ENCODE measurements around the gene CNTN4.
A peak's percentile ranks its signal among the peaks of the same experiment; 100 is the strongest.

Gene CNTN4

GRCh38 chr3:2771741-2772140 is 673.1 kb downstream of the CNTN4 start:
- Histone ChIP-seq H3K9ac (ENCODE audit: insufficient read length) (no peak overlapping the region), H3K27ac (no peak overlapping the region), H3K9me3 (ENCODE audit: low read depth, low read length) (no peaks in the 10 kb centered on the region), H3K4me3 (no peak overlapping the region), H3K36me3 (ENCODE audit: insufficient read depth, low read length) (no peaks in the 10 kb centered on the region)
- no peak for DNase-seq (ENCODE audit: low read depth, low spot score)
- TF ChIP-seq FOXP2 (optimal IDR thresholded peaks at IDR 0.05; ENCODE audit: control extremely low read depth, extremely low read length, insufficient read depth) (no peak), POLR2AphosphoS5 (IDR thresholded peaks at IDR 0.05; ENCODE audit: borderline replicate concordance, low read depth, low read length) (no peak), EZH2 (IDR thresholded peaks at IDR 0.05) (no peak)

GRCh38 chr3:2772803-2773202 is 674.1 kb downstream of the CNTN4 start:
- DNase-seq (ENCODE audit: low read depth, low spot score) = no peak
- no peak overlapping the region for H3K9ac ChIP-seq (ENCODE audit: insufficient read length)
- no peak overlapping the region for H3K4me3 ChIP-seq
- H3K9me3 ChIP-seq (ENCODE audit: low read depth, low read length) = no peaks in the 10 kb centered on the region
- TF ChIP-seq EZH2 (IDR thresholded peaks at IDR 0.05) (no peak), POLR2AphosphoS5 (IDR thresholded peaks at IDR 0.05; ENCODE audit: borderline replicate concordance, low read depth, low read length) (no peak), FOXP2 (optimal IDR thresholded peaks at IDR 0.05; ENCODE audit: control extremely low read depth, extremely low read length, insufficient read depth) (no peak)
- H3K27ac ChIP-seq = no peak overlapping the region
- H3K36me3 ChIP-seq (ENCODE audit: insufficient read depth, low read length) = no peaks in the 10 kb centered on the region

- Histone ChIP-seq H3K27ac (no peak overlapping the region), H3K9ac (ENCODE audit: insufficient read length) (no peak overlapping the region), H3K36me3 (ENCODE audit: insufficient read depth, low read length) (no peaks in the 10 kb centered on the region), H3K4me3 (no peak overlapping the region), H3K9me3 (ENCODE audit: low read depth, low read length) (no peaks in the 10 kb centered on the region)
- DNase-seq (ENCODE audit: low read depth, low spot score) = no peak
- no peak for TF ChIP-seq FOXP2 (optimal IDR thresholded peaks at IDR 0.05; ENCODE audit: control extremely low read depth, extremely low read length, insufficient read depth)
- TF ChIP-seq POLR2AphosphoS5 (IDR thresholded peaks at IDR 0.05; ENCODE audit: borderline replicate concordance, low read depth, low read length) = no peak
- TF ChIP-seq EZH2 (IDR thresholded peaks at IDR 0.05) = no peak
Observed at GRCh38 chr3:2774481-2775249, 676.0 kb downstream of the CNTN4 start.

- Histone ChIP-seq H3K9ac (ENCODE audit: insufficient read length) (no peak overlapping the region), H3K27ac (no peak overlapping the region), H3K9me3 (ENCODE audit: low read depth, low read length) (no peaks in the 10 kb centered on the region), H3K36me3 (ENCODE audit: insufficient read depth, low read length) (no peaks in the 10 kb centered on the region), H3K4me3 (no peak overlapping the region)
- TF ChIP-seq POLR2AphosphoS5 (IDR thresholded peaks at IDR 0.05; ENCODE audit: borderline replicate concordance, low read depth, low read length) = no peak
- no peak for TF ChIP-seq EZH2 (IDR thresholded peaks at IDR 0.05)
- no peak for TF ChIP-seq FOXP2 (optimal IDR thresholded peaks at IDR 0.05; ENCODE audit: control extremely low read depth, extremely low read length, insufficient read depth)
- DNase-seq (ENCODE audit: low read depth, low spot score) = no peak
Observed at GRCh38 chr3:2783261-2783660, 684.6 kb downstream of the CNTN4 start.

GRCh38 chr3:2784627-2785026 is 686.0 kb downstream of the CNTN4 start:
- Histone ChIP-seq H3K27ac (no peak overlapping the region), H3K36me3 (ENCODE audit: insufficient read depth, low read length) (no peaks in the 10 kb centered on the region), H3K4me3 (no peak overlapping the region), H3K9ac (ENCODE audit: insufficient read length) (no peak overlapping the region), H3K9me3 (ENCODE audit: low read depth, low read length) (no peaks in the 10 kb centered on the region)
- DNase-seq (ENCODE audit: low read depth, low spot score) = no peak
- TF ChIP-seq FOXP2 (optimal IDR thresholded peaks at IDR 0.05; ENCODE audit: control extremely low read depth, extremely low read length, insufficient read depth) (no peak), POLR2AphosphoS5 (IDR thresholded peaks at IDR 0.05; ENCODE audit: borderline replicate concordance, low read depth, low read length) (no peak), EZH2 (IDR thresholded peaks at IDR 0.05) (no peak)

GRCh38 chr3:2790266-2790815 is 691.7 kb downstream of the CNTN4 start:
- H3K9ac ChIP-seq (ENCODE audit: insufficient read length) = no peak overlapping the region
- H3K9me3 ChIP-seq (ENCODE audit: low read depth, low read length) = no peaks in the 10 kb centered on the region
- no peaks in the 10 kb centered on the region for H3K36me3 ChIP-seq (ENCODE audit: insufficient read depth, low read length)
- DNase-seq (ENCODE audit: low read depth, low spot score) = no peak
- no peak overlapping the region for H3K27ac ChIP-seq
- no peak for TF ChIP-seq EZH2 (IDR thresholded peaks at IDR 0.05)
- no peak overlapping the region for H3K4me3 ChIP-seq

GRCh38 chr3:2792432-2792831 is 693.8 kb downstream of the CNTN4 start:
- Histone ChIP-seq H3K9ac (ENCODE audit: insufficient read length) (no peak overlapping the region), H3K27ac (no peak overlapping the region), H3K9me3 (ENCODE audit: low read depth, low read length) (no peaks in the 10 kb centered on the region), H3K36me3 (ENCODE audit: insufficient read depth, low read length) (no peaks in the 10 kb centered on the region), H3K4me3 (no peak overlapping the region)
- no peak for DNase-seq (ENCODE audit: low read depth, low spot score)
- TF ChIP-seq POLR2AphosphoS5 (IDR thresholded peaks at IDR 0.05; ENCODE audit: borderline replicate concordance, low read depth, low read length) (no peak), EZH2 (IDR thresholded peaks at IDR 0.05) (no peak), FOXP2 (optimal IDR thresholded peaks at IDR 0.05; ENCODE audit: control extremely low read depth, extremely low read length, insufficient read depth) (no peak)

- no peak for TF ChIP-seq FOXP2 (optimal IDR thresholded peaks at IDR 0.05; ENCODE audit: control extremely low read depth, extremely low read length, insufficient read depth)
- H3K9ac ChIP-seq (ENCODE audit: insufficient read length) = no peak overlapping the region
- no peaks in the 10 kb centered on the region for H3K36me3 ChIP-seq (ENCODE audit: insufficient read depth, low read length)
- no peaks in the 10 kb centered on the region for H3K9me3 ChIP-seq (ENCODE audit: low read depth, low read length)
- H3K27ac ChIP-seq = no peak overlapping the region
- peak; percentile 12 for DNase-seq (ENCODE audit: low read depth, low spot score)
- H3K4me3 ChIP-seq = no peak overlapping the region
Observed at GRCh38 chr3:2793987-2794386, 695.3 kb downstream of the CNTN4 start.

- TF ChIP-seq EZH2 (IDR thresholded peaks at IDR 0.05) (no peak), POLR2AphosphoS5 (IDR thresholded peaks at IDR 0.05; ENCODE audit: borderline replicate concordance, low read depth, low read length) (no peak), FOXP2 (optimal IDR thresholded peaks at IDR 0.05; ENCODE audit: control extremely low read depth, extremely low read length, insufficient read depth) (no peak)
Observed at GRCh38 chr3:2802429-2802828, 703.8 kb downstream of the CNTN4 start.

More at GRCh38 chr3:2802429-2802828, 703.8 kb downstream of the CNTN4 start:
- H3K9me3 ChIP-seq (ENCODE audit: low read depth, low read length) = no peaks in the 10 kb centered on the region
- H3K4me3 ChIP-seq = no peak overlapping the region
- H3K27ac ChIP-seq = no peak overlapping the region
- no peak overlapping the region for H3K9ac ChIP-seq (ENCODE audit: insufficient read length)
- no peaks in the 10 kb centered on the region for H3K36me3 ChIP-seq (ENCODE audit: insufficient read depth, low read length)
- no peak for DNase-seq (ENCODE audit: low read depth, low spot score)

Measured in SK-N-MC (cell line).